ENCODE results near the gene ANKFN1.

The ANKFN1 gene

GRCh38 chr17:56314984-56315602 lies 161.8 kb downstream of the ANKFN1 start:
- TF ChIP-seq CTCF (IDR thresholded peaks at IDR 0.05), result no peak

- TF ChIP-seq CTCF (IDR thresholded peaks at IDR 0.05), result no peak
These were observed 163.3 kb downstream of the ANKFN1 start for GRCh38 chr17:56316604-56317003.

GRCh38 chr17:56317351-56318208 lies 164.3 kb downstream of the ANKFN1 start:
- no peak for TF ChIP-seq CTCF (IDR thresholded peaks at IDR 0.05)

GRCh38 chr17:56319531-56319930 lies 166.3 kb downstream of the ANKFN1 start:
- TF ChIP-seq CTCF (IDR thresholded peaks at IDR 0.05), result peak; percentile 67

GRCh38 chr17:56320443-56320842 lies 167.2 kb downstream of the ANKFN1 start:
- TF ChIP-seq CTCF (IDR thresholded peaks at IDR 0.05), result no peak

- no peak for TF ChIP-seq CTCF (IDR thresholded peaks at IDR 0.05)
These were observed 169.7 kb downstream of the ANKFN1 start for GRCh38 chr17:56322991-56323390.

- TF ChIP-seq CTCF (IDR thresholded peaks at IDR 0.05), result no peak
These were observed 171.4 kb downstream of the ANKFN1 start for GRCh38 chr17:56324676-56325075.

Measured in LNCAP (cell line).